ENCODE results near the gene OR6B1.
"Not testable (repeated sequence)": the region's sequence is repeated elsewhere in the genome, so short reads cannot be mapped to it uniquely, and the experiment has no call there.

- TF ChIP-seq CTCF (conservative IDR thresholded peaks at IDR 0.05); ZFX (IDR thresholded peaks at IDR 0.05): not testable (repeated sequence)
These were observed 50.8 kb downstream of the OR6B1 start for GRCh38 chr7:144050884-144051283.
